Suppressor macrophage treated with lipopolysaccharide for 1 hour (primary cell): ENCODE results near the gene PTPRN2.
"Not testable (repeated sequence)": the region's sequence is repeated elsewhere in the genome, so short reads cannot be mapped to it uniquely, and the experiment has no call there.

ENCODE experiments used
- DNase-seq, 3 donors: peaks; one replicate each; pipeline ENCODE4 v3.0.0-alpha.2; 2020 to 2022

PTPRN2 gene

GRCh38 chr7:158157460-158157859 is 430.2 kb downstream of the PTPRN2 start:
- DNase-seq: no peak

- not testable (repeated sequence) for DNase-seq
Measured at GRCh38 chr7:158151273-158151672, 436.4 kb downstream of the PTPRN2 start.

GRCh38 chr7:158150234-158150633 is 437.4 kb downstream of the PTPRN2 start:
- no peak for DNase-seq

GRCh38 chr7:158147431-158147830 is 440.2 kb downstream of the PTPRN2 start:
- DNase-seq: not testable (repeated sequence)

GRCh38 chr7:158145370-158145769 is 442.3 kb downstream of the PTPRN2 start:
- DNase-seq: no peak

- no peak for DNase-seq
Measured at GRCh38 chr7:158143196-158144120, 444.2 kb downstream of the PTPRN2 start.

- DNase-seq: no peak
Measured at GRCh38 chr7:158142657-158143056, 445.0 kb downstream of the PTPRN2 start.

GRCh38 chr7:158141806-158142518 is 445.7 kb downstream of the PTPRN2 start:
- no peak for DNase-seq

GRCh38 chr7:158141221-158141582 is 446.4 kb downstream of the PTPRN2 start:
- no peak for DNase-seq

GRCh38 chr7:158140538-158141220 is 446.9 kb downstream of the PTPRN2 start:
- no peak for DNase-seq

GRCh38 chr7:158139499-158139898 is 448.1 kb downstream of the PTPRN2 start:
- no peak for DNase-seq

GRCh38 chr7:158138329-158138597 is 449.4 kb downstream of the PTPRN2 start:
- no peak for DNase-seq

GRCh38 chr7:158137516-158138328 is 449.9 kb downstream of the PTPRN2 start:
- no peak for DNase-seq

GRCh38 chr7:158135931-158136330 is 451.7 kb downstream of the PTPRN2 start:
- no peak for DNase-seq

- DNase-seq: no peak
Measured at GRCh38 chr7:158134824-158135223, 452.8 kb downstream of the PTPRN2 start.

- no peak for DNase-seq
Measured at GRCh38 chr7:158133515-158134271, 453.9 kb downstream of the PTPRN2 start.

GRCh38 chr7:158133057-158133456 is 454.6 kb downstream of the PTPRN2 start:
- no peak for DNase-seq

- no peak for DNase-seq
Measured at GRCh38 chr7:158130023-158130409, 457.6 kb downstream of the PTPRN2 start.

GRCh38 chr7:158129037-158130022 is 458.3 kb downstream of the PTPRN2 start:
- no peak for DNase-seq

GRCh38 chr7:158128572-158128971 is 459.1 kb downstream of the PTPRN2 start:
- DNase-seq: no peak

- no peak for DNase-seq
Measured at GRCh38 chr7:158127241-158127640, 460.4 kb downstream of the PTPRN2 start.
